ENCODE data around the gene PPIB. TPM values are rescaled to one million over a fixed set of nuclear protein-coding genes. Genes with fewer than 3 reads are reported as not detected.
"Not testable (repeated sequence)": the region's sequence is repeated elsewhere in the genome, so short reads cannot be mapped to it uniquely, and the experiment has no call there.

Gene PPIB
- total and polyA plus RNA-seq, 8 donors = 230 to 576 (median 362) TPM

GRCh38 chr15:64111679-64112050 lies 51.2 kb downstream of the PPIB start:
- WGBS, 2 donors = 40 to 42% methylated on average over 3 of the region's 3 CpGs
- peak; percentile 9 to 46 (median 28) for ATAC-seq
- TF ChIP-seq CTCF (IDR thresholded peaks at IDR 0.05) = no peak
- FAIRE-seq = no peak
- H3K9me3 ChIP-seq = no peaks in the 10 kb centered on the region
- H3K36me3 ChIP-seq = peaks cover 0 to 31% (median 5%) of the 10 kb centered on the region in 3 donors
- no peaks in the 10 kb centered on the region for H3K27me3 ChIP-seq
- H3K27ac ChIP-seq = no peak overlapping the region
- peaks cover 6 to 27% (median 8%) of the 10 kb centered on the region in 3 donors for H3K4me1 ChIP-seq
- intact Hi-C loops (cut with DNase I) = no loop called here
- DNase-seq = no peak
- H3K4me3 ChIP-seq = no peak overlapping the region

DNA sequence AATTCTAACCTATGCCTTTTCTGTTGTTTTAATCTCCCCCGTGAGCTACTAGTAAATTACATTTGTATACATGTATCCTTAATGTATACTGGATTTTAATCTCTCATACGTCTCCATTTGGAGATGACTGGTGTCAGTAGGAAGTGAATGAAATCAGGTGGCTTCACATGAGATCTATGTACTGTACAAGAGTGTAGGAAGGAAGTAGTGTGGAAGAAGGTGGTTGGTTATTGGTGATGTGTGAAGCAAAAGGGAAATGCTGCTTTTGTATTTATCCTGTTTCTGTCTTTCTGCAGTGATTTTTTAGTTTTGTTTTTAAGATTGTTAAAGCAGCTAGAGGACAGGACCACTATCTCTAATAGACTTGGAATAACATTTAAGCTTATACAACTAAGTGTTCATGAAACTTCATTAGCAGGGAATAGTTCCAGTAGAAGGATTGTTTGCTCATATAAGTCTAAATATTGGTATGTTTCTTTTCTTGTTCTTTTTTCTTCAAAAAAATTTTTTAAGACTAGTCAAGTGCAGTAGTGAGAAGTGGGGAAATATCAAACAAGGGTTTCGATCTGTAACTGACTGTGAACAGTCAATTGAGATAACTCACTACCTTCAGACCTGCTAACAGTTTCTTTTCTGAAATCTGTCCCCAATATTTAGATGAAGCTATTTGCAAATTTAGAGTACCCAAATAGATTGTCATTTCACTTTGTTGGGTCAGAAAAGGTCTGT lies 51.7 kb downstream of the PPIB start:
- Histone ChIP-seq H3K27ac (no peak overlapping the region), H3K4me3 (no peak overlapping the region), H3K36me3 (peaks cover 0 to 25% (median 5%) of the 10 kb centered on the region in 3 donors), H3K9me3 (no peaks in the 10 kb centered on the region), H3K27me3 (no peaks in the 10 kb centered on the region), H3K4me1 (peaks cover 6 to 30% (median 9%) of the 10 kb centered on the region in 3 donors)
- no peak for DNase-seq
- 67 to 70% methylated on average over 3 of the region's 3 CpGs for WGBS, 2 donors
- TF ChIP-seq CTCF (IDR thresholded peaks at IDR 0.05) = no peak
- peak in 2 of 4 donors; percentile 33 to 36 for ATAC-seq
- no peak for FAIRE-seq
- intact Hi-C loops (cut with DNase I) = no loop called here

GRCh38 chr15:64110108-64110701 lies 52.6 kb downstream of the PPIB start:
- intact Hi-C loops (cut with DNase I); H3K27me3 ChIP-seq; FAIRE-seq; H3K9me3 ChIP-seq; ATAC-seq; H3K4me3 ChIP-seq; H3K27ac ChIP-seq; DNase-seq: not testable (repeated sequence)
- peaks cover 7 to 39% (median 18%) of the 10 kb centered on the region in 3 donors for H3K4me1 ChIP-seq
- peaks cover 0 to 18% (median 3%) of the 10 kb centered on the region in 3 donors for H3K36me3 ChIP-seq
- WGBS, 2 donors = 93 to 97% methylated on average over 4 of the region's 4 CpGs

DNA sequence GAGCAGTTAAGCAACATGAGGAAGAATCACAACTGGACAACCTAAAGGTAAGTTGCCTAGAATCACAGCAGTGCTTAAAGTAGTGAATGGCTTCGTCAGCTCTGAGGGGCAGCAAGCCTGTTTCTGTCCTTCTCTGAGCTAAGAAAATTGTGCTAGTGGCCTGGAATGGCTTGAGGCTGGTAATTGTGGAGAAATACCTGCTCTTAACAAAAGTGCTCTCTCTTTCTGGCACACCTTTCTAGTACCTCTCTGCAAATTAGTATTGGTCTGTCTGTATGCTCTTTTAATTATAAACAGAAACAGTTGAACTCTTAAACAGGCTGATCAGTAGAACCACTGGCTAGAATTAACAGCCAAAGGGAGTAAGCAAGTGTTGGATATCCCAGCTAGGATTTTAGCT lies 55.5 kb downstream of the PPIB start:
- no peaks in the 10 kb centered on the region for H3K36me3 ChIP-seq
- WGBS, 2 donors = 85 to 95% methylated on average over 1 of the region's 1 CpG
- ATAC-seq = no peak
- TF ChIP-seq CTCF (IDR thresholded peaks at IDR 0.05) = no peak
- H3K27me3 ChIP-seq = no peaks in the 10 kb centered on the region
- H3K27ac ChIP-seq = no peak overlapping the region
- no peak for FAIRE-seq
- DNase-seq = no peak
- H3K9me3 ChIP-seq = no peaks in the 10 kb centered on the region
- intact Hi-C loops (cut with DNase I) = no loop called here
- H3K4me1 ChIP-seq = peaks cover 10 to 49% (median 19%) of the 10 kb centered on the region in 3 donors
- H3K4me3 ChIP-seq = no peak overlapping the region

Other genes starting within 250 kb of the PPIB start
- 1 to 10 TPM; 2.1 to 8.0 (median 5.0) TPM for gene DAPK2, start 116.5 kb downstream of the PPIB start, total RNA-seq
- gene DAPK2, start 116.5 kb downstream of the PPIB start, polyA plus RNA-seq = 1 to 10 TPM; 4.9 to 6.0 TPM
- 10 to 100 TPM; 16.0 to 44.1 (median 26.3) TPM for gene CIAO2A, start 69.2 kb downstream of the PPIB start, total RNA-seq
- gene CIAO2A, start 69.2 kb downstream of the PPIB start, polyA plus RNA-seq = 10 to 100 TPM; 42.0 to 61.2 TPM
- 10 to 100 TPM; 41.3 to 82.4 (median 49.5) TPM for gene SNX1, start 67.0 kb downstream of the PPIB start, total RNA-seq
- gene SNX1, start 67.0 kb downstream of the PPIB start, polyA plus RNA-seq = 10 to 100 TPM; 32.9 to 36.6 TPM
- gene SNX22, start 11.3 kb downstream of the PPIB start, total RNA-seq = 1 to 10 TPM in 3 of 6 donors, under 1 TPM in 3; 0.51 to 3.5 (median 1.0) TPM
- gene SNX22, start 11.3 kb downstream of the PPIB start, polyA plus RNA-seq = 1 to 10 TPM; 1.4 to 4.0 TPM
- 10 to 100 TPM in 1 of 6 donors, 1 to 10 TPM in 5; 6.0 to 12.1 (median 8.1) TPM for gene CSNK1G1, start 193.2 kb upstream of the PPIB start, total RNA-seq
- 1 to 10 TPM; 2.4 to 3.4 TPM for gene CSNK1G1, start 193.2 kb upstream of the PPIB start, polyA plus RNA-seq
- 1 to 10 TPM in 4 of 6 donors, under 1 TPM in 2; 0.51 to 2.1 (median 1.4) TPM for gene PCLAF, start 218.4 kb upstream of the PPIB start, total RNA-seq
- gene PCLAF, start 218.4 kb upstream of the PPIB start, polyA plus RNA-seq = 1 to 10 TPM; 1.3 to 2.2 TPM
- 10 to 100 TPM in 3 of 6 donors, 1 to 10 TPM in 3; 9.1 to 17.5 (median 10.7) TPM for gene TRIP4, start 224.8 kb upstream of the PPIB start, total RNA-seq
- gene TRIP4, start 224.8 kb upstream of the PPIB start, polyA plus RNA-seq = 10 to 100 TPM; 11.7 to 15.4 TPM